Measurements from ENCODE around the gene SCAI.
"Not testable (repeated sequence)": the region's sequence is repeated elsewhere in the genome, so short reads cannot be mapped to it uniquely, and the experiment has no call there.

SCAI gene

DNA sequence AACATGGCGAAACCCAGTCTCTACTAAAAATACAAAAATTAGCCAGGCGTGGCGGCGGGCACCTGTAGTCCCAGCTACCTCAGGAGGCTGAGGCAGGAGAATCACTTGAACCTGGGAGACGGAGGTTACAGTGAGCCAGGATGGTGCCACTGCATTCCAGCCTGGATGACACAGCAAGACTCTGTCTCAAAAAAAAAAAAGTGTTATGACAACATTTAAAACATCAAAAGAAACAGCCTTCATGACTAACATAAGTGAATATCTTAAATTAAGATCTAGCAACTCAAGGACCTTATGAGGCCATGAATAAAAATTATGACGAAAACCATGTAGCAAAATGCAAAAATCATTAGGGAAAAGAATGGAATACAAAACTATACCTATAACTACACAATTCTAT is 19.6 kb upstream of the SCAI start:
- Mint-ChIP-seq H3K36me3 (ENCODE audit: low read depth) (peaks cover 22% of the 10 kb centered on the region), H3K4me1 (ENCODE audit: low read depth) (peaks cover 10% of the 10 kb centered on the region)
- not testable (repeated sequence) for H3K9me3 Mint-ChIP-seq, H3K27me3 Mint-ChIP-seq, H3K4me3 Mint-ChIP-seq, H3K27ac Mint-ChIP-seq

DNA sequence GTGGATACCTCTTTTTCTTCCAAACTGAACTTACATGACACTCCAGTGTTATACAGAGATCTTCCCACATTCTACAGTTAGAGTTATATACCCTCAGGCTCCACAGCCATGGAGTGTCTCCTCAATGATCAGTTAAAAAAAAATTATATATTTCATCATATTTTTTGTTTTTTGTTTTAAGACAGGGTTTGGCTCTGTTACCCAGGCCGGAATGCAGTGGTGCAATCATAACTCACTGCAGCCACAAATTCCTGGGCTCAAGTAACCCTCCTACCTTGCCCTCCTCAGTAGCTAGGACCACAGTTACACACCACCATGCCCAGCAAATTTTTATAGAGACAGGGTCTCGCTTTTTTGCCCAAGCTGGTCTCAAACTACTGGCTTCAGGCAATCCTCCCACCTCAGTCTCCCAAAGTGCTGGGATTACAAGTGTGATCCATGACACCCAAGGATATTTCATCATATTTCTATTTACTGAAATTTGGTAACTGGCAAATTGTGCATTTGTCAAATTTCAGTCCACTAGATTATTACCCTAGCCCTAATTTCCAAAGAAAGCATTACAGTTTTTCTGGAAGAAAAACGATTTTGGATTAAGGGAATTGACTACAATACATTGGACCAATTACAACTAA is 18.1 kb upstream of the SCAI start:
- Mint-ChIP-seq H3K4me1 (ENCODE audit: low read depth) (peaks cover 10% of the 10 kb centered on the region), H3K27me3 (no peaks in the 10 kb centered on the region), H3K9me3 (no peaks in the 10 kb centered on the region), H3K4me3 (no peak overlapping the region), H3K36me3 (ENCODE audit: low read depth) (peaks cover 33% of the 10 kb centered on the region), H3K27ac (no peak overlapping the region)

- H3K4me1 Mint-ChIP-seq (ENCODE audit: low read depth): peaks cover 6% of the 10 kb centered on the region
- H3K9me3 Mint-ChIP-seq: no peaks in the 10 kb centered on the region
- H3K27ac Mint-ChIP-seq: no peak overlapping the region
- no peak overlapping the region for H3K4me3 Mint-ChIP-seq
- no peaks in the 10 kb centered on the region for H3K27me3 Mint-ChIP-seq
- peaks cover 33% of the 10 kb centered on the region for H3K36me3 Mint-ChIP-seq (ENCODE audit: low read depth)
Observed at GRCh38 chr9:125160750-125161149, 17.4 kb upstream of the SCAI start.

DNA sequence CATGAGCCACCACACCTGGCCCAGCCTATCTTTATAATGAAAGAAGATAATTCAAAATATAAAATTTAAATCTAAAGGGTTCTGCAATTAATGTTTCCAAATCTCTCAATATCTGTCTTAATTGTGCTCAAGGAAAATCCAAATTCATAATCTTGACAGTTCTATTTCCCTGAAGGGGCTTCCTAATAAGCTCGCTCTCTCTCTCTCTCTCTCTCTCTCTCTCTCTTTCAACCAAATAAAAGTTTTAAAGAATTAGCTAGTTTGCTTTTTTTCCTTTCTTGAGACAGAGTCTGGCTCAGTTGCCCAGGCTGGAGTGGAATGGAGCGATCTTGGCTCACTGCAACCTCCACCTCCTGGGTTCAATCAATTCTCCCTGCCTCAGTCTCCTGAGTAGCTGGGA is 13.2 kb upstream of the SCAI start:
- Mint-ChIP-seq H3K9me3 (no peaks in the 10 kb centered on the region), H3K27ac (no peak overlapping the region), H3K4me1 (ENCODE audit: low read depth) (peaks cover 3% of the 10 kb centered on the region), H3K27me3 (no peaks in the 10 kb centered on the region), H3K36me3 (ENCODE audit: low read depth) (peaks cover 47% of the 10 kb centered on the region), H3K4me3 (no peak overlapping the region)

- H3K9me3 Mint-ChIP-seq: no peaks in the 10 kb centered on the region
- no peaks in the 10 kb centered on the region for H3K27me3 Mint-ChIP-seq
- H3K36me3 Mint-ChIP-seq (ENCODE audit: low read depth): peaks cover 47% of the 10 kb centered on the region
- no peak overlapping the region for H3K4me3 Mint-ChIP-seq
- H3K4me1 Mint-ChIP-seq (ENCODE audit: low read depth): no peaks in the 10 kb centered on the region
- H3K27ac Mint-ChIP-seq: no peak overlapping the region
Observed at GRCh38 chr9:125153712-125154367, 10.5 kb upstream of the SCAI start.

GRCh38 chr9:125151730-125152129 is 8.4 kb upstream of the SCAI start:
- H3K9me3 Mint-ChIP-seq: no peaks in the 10 kb centered on the region
- no peak overlapping the region for H3K27ac Mint-ChIP-seq
- peaks cover 34% of the 10 kb centered on the region for H3K36me3 Mint-ChIP-seq (ENCODE audit: low read depth)
- H3K27me3 Mint-ChIP-seq: no peaks in the 10 kb centered on the region
- no peaks in the 10 kb centered on the region for H3K4me1 Mint-ChIP-seq (ENCODE audit: low read depth)
- no peak overlapping the region for H3K4me3 Mint-ChIP-seq

GRCh38 chr9:125150349-125151245 is 7.3 kb upstream of the SCAI start:
- no peaks in the 10 kb centered on the region for H3K9me3 Mint-ChIP-seq
- H3K36me3 Mint-ChIP-seq (ENCODE audit: low read depth): peaks cover 31% of the 10 kb centered on the region
- H3K4me1 Mint-ChIP-seq (ENCODE audit: low read depth): peaks cover 5% of the 10 kb centered on the region
- no peak overlapping the region for H3K27ac Mint-ChIP-seq
- no peaks in the 10 kb centered on the region for H3K27me3 Mint-ChIP-seq
- H3K4me3 Mint-ChIP-seq: no peak overlapping the region

- Mint-ChIP-seq H3K4me3 (no peak overlapping the region), H3K9me3 (no peaks in the 10 kb centered on the region), H3K4me1 (ENCODE audit: low read depth) (peaks cover 13% of the 10 kb centered on the region), H3K27ac (no peak overlapping the region), H3K36me3 (ENCODE audit: low read depth) (peaks cover 17% of the 10 kb centered on the region), H3K27me3 (no peaks in the 10 kb centered on the region)
Observed at GRCh38 chr9:125147401-125147951, 4.1 kb upstream of the SCAI start.

GRCh38 chr9:125146247-125146646 is 2.9 kb upstream of the SCAI start:
- no peak overlapping the region for H3K4me3 Mint-ChIP-seq
- H3K4me1 Mint-ChIP-seq (ENCODE audit: low read depth): peaks cover 19% of the 10 kb centered on the region
- no peaks in the 10 kb centered on the region for H3K9me3 Mint-ChIP-seq
- no peaks in the 10 kb centered on the region for H3K27me3 Mint-ChIP-seq
- peak overlapping the region; percentile 4 for H3K27ac Mint-ChIP-seq
- H3K36me3 Mint-ChIP-seq (ENCODE audit: low read depth): peaks cover 11% of the 10 kb centered on the region

DNA sequence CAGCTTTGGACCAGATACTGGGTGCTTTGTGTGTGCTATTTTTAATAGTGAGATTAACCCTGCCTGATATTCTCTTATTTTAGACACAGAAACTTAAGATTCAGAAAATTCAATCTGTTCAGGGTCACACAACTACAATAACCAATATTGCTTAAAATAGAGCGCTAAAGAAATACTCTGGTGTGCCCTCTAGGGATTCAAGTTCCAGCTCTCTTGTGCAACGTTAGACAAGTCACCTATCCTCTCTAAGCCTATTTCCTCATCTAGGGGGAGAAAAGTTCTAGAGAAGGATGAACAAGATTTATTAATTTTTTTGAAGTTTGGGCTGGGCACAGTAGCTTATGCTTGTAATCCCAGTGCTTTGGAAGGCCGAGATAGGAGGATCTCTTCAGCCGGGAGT is 2.1 kb upstream of the SCAI start:
- Mint-ChIP-seq H3K27me3 (no peaks in the 10 kb centered on the region), H3K36me3 (ENCODE audit: low read depth) (peaks cover 3% of the 10 kb centered on the region), H3K4me3 (no peak overlapping the region), H3K27ac (no peak overlapping the region), H3K9me3 (no peaks in the 10 kb centered on the region), H3K4me1 (ENCODE audit: low read depth) (peaks cover 19% of the 10 kb centered on the region)

DNA sequence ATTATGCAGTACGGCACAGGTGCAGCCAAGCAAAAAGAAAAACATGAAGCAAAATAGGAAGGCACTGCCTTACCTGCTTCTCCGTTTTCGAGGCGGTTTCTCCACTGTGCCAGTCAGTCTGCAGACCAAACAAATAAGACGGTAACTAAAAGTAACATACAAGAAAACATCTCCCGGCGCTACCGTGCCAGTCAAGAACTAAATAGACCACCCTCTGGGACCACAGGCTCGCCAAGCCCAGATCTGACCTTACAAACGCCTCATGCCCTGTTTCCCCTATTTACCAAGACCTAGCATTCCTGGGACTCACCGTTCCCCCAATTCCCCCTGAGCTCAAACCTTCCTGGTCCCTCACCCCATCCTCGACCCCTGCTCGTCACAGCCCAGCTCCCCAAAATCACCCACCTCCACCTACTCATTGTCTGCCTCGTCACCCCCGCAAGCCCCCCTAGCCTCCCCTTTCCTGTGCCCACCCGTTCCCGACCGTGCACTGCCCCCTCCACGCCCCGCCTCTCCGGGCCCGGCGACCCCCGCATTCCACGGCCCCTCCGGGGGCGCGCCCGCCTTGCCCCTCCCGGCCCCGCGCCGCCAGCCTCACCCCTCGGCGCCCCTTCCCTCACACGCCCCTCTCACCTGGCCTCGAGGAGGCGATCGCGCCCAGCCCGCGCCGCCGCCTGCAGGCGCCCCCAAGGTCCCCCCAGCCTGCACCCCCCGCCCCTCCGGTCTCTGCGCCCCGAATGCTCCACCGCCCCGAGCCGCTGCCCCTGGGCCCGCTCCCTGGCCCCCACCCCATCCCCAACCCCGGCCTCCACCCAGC is 560 bp downstream of the SCAI start:
- Mint-ChIP-seq H3K9me3 (no peaks in the 10 kb centered on the region), H3K36me3 (ENCODE audit: low read depth) (peaks cover 6% of the 10 kb centered on the region), H3K27ac (peak overlapping the region; percentile 87), H3K4me3 (peak overlapping the region; percentile 89), H3K27me3 (no peaks in the 10 kb centered on the region), H3K4me1 (ENCODE audit: low read depth) (peaks cover 22% of the 10 kb centered on the region)

GRCh38 chr9:125141751-125142150 is 1.6 kb downstream of the SCAI start:
- no peaks in the 10 kb centered on the region for H3K9me3 Mint-ChIP-seq
- no peaks in the 10 kb centered on the region for H3K27me3 Mint-ChIP-seq
- no peak overlapping the region for H3K27ac Mint-ChIP-seq
- peaks cover 6% of the 10 kb centered on the region for H3K36me3 Mint-ChIP-seq (ENCODE audit: low read depth)
- peak overlapping the region; percentile 89 for H3K4me3 Mint-ChIP-seq
- peaks cover 22% of the 10 kb centered on the region for H3K4me1 Mint-ChIP-seq (ENCODE audit: low read depth)

- H3K27ac Mint-ChIP-seq: no peak overlapping the region
- peaks cover 6% of the 10 kb centered on the region for H3K36me3 Mint-ChIP-seq (ENCODE audit: low read depth)
- H3K4me1 Mint-ChIP-seq (ENCODE audit: low read depth): peaks cover 21% of the 10 kb centered on the region
- no peaks in the 10 kb centered on the region for H3K27me3 Mint-ChIP-seq
- H3K9me3 Mint-ChIP-seq: no peaks in the 10 kb centered on the region
- no peak overlapping the region for H3K4me3 Mint-ChIP-seq
Observed at GRCh38 chr9:125141251-125141650, 2.1 kb downstream of the SCAI start.

- Mint-ChIP-seq H3K36me3 (ENCODE audit: low read depth) (peaks cover 6% of the 10 kb centered on the region), H3K4me3 (no peak overlapping the region), H3K4me1 (ENCODE audit: low read depth) (peaks cover 17% of the 10 kb centered on the region), H3K27me3 (no peaks in the 10 kb centered on the region), H3K27ac (no peak overlapping the region), H3K9me3 (no peaks in the 10 kb centered on the region)
Observed at GRCh38 chr9:125140576-125140975, 2.8 kb downstream of the SCAI start.

Measured in stimulated activated naive CD8-positive, alpha-beta T cell treated with anti-CD3 and anti-CD28 coated beads, Interleukin-15, Interleukin-2, amounts not matched to agents 100 ng/mL and 50 ng/mL, for 24 hours (primary cell).